C4-2B (cell line): ENCODE data around the gene SUPT4H1.

Source experiments
- CTCF ChIP-seq: fragments of 450-650 bp; conservative IDR thresholded peaks from 2 replicates; pipeline ENCODE4 v1.5.1; 2017; ENCODE audit warnings: mild to moderate bottlenecking
- ZFX ChIP-seq: fragments of 450-650 bp; IDR thresholded peaks from 2 replicates; pipeline ENCODE4 v1.6.1; 2017

GRCh38 chr17:58333736-58334207 is 18.2 kb downstream of the SUPT4H1 start:
- TF ChIP-seq CTCF (no peak), ZFX (no peak)
